MG63 (cell line): ENCODE measurements around the gene SLC17A6. TPM values are rescaled to one million over a fixed set of nuclear protein-coding genes. Genes with fewer than 3 reads are reported as not detected.

Experiments
- DNase-seq: peaks from one replicate; pipeline ENCODE4 v3.0.0-alpha.2; 2020
- H3K27me3 ChIP-seq: fragments of 250-450 bp; sonication (Bioruptor Pico); 2 replicates; pipeline ENCODE4 v1.5.1; 2020; ENCODE audit warnings: mild to moderate bottlenecking, moderate library complexity
- H3K36me3 ChIP-seq: fragments of 250-450 bp; sonication (Bioruptor Pico); 2 replicates; pipeline ENCODE4 v1.5.1; 2020; ENCODE audit warnings: mild to moderate bottlenecking, moderate library complexity
- H3K4me3 ChIP-seq: fragments of 250-450 bp; sonication (Bioruptor Pico); 2 replicates; pipeline ENCODE4 v1.5.1; 2020; ENCODE audit warnings: mild to moderate bottlenecking, moderate library complexity
- H3K9me3 ChIP-seq: fragments of 250-450 bp; sonication (Bioruptor Pico); 2 replicates; pipeline ENCODE4 v1.5.1; 2020; ENCODE audit warnings: mild to moderate bottlenecking, moderate library complexity
- total RNA-seq: library from RNA; depleted of rRNA; stranded (reverse); fragments of >200 nt; shearing (Covaris generic); gene quantifications from 2 replicates; pipeline ENCODE4 v1.2.3, GENCODE V29; 2014; ENCODE audit warnings: low replicate concordance; rRNA removed

Gene SLC17A6
- total RNA-seq, 1 experiment from 2014 or later = not detected

DNA sequence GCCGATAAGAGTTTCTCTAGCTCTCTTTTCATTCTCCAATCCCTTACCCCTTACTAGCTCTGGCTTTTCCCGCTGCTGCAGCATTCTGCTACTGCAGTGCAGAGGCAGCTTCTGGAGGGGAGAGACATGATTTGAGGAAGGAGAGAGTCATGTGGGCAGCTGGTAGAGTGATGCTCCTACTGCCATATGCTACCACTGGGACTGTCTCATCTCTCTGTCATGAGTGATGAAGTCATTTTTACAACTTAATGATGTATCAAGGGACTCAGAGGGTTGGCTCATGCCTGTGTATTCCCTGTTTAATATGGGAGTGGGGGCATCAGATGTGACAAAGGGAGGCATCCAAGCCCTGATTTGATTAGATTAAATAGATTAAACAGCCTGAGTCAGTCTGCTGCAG, 11.3 kb downstream of the SLC17A6 start:
- Histone ChIP-seq H3K27me3 (no peaks in the 10 kb centered on the region), H3K36me3 (no peaks in the 10 kb centered on the region), H3K4me3 (no peak overlapping the region), H3K9me3 (no peaks in the 10 kb centered on the region)
- DNase-seq = no peak

DNA sequence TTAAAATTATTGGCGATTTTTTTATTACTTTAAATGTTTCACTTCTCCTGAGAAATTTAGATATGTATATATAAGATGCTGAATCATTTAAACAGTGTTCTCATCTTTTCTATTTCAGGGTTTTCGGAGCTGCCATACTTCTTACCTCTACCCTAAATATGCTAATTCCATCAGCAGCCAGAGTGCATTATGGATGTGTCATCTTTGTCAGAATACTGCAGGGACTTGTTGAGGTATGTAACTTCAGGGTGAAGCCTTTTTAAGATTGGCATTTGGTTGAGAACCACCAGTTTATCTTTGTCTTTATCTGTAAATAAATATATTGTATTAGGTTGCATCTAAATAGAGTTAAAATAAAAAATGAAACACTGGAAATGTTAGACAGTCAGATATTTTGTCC, 21.1 kb downstream of the SLC17A6 start:
- no peak overlapping the region for H3K4me3 ChIP-seq
- no peaks in the 10 kb centered on the region for H3K9me3 ChIP-seq
- DNase-seq = no peak
- no peaks in the 10 kb centered on the region; the same call in 1 of the 2 replicates for H3K27me3 ChIP-seq
- H3K36me3 ChIP-seq = no peaks in the 10 kb centered on the region

DNA sequence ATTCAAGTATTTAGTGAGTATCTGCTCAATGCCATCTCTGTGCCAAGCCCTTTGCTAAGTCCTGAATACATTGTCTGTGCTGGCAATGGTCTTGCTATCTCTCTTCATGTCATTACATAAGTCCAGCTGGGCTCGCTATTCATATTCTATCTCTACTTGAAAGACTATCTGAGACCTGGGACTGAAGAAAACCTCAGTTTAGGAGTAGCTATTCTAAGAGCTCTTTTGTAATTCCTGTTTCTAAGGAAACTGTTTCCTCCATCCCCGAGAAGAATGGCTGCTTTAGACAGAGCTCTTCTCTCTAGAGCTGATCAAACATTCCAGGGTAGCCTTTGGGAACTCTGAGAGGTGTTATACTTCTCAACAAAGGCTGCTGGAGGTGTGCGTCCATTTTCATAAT, 33.0 kb downstream of the SLC17A6 start:
- no peak overlapping the region for H3K4me3 ChIP-seq
- H3K36me3 ChIP-seq = no peaks in the 10 kb centered on the region
- H3K9me3 ChIP-seq = no peaks in the 10 kb centered on the region
- H3K27me3 ChIP-seq = no peaks in the 10 kb centered on the region
- no peak for DNase-seq

DNA sequence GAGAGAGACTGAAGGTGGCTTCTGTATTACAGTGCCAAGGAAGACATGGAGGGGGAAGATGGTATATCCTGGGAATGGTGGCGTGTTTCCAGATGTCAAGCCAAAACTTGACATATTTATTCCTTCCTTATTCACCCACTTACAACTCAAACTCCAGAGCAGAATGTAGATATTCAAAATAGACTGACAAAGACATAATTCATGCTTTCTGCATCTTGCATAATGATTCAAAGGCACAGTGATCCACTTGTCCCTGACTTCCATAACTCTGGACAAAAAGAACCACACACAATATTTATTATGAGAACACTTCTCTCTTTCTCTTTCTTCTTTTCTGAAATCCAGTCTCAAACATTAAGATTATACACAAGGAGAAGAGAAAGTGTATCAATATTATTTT, 48.9 kb downstream of the SLC17A6 start:
- Histone ChIP-seq H3K4me3 (no peak overlapping the region), H3K36me3 (no peaks in the 10 kb centered on the region), H3K9me3 (no peaks in the 10 kb centered on the region), H3K27me3 (no peaks in the 10 kb centered on the region; the same call in 1 of the 2 replicates)
- DNase-seq = no peak

DNA sequence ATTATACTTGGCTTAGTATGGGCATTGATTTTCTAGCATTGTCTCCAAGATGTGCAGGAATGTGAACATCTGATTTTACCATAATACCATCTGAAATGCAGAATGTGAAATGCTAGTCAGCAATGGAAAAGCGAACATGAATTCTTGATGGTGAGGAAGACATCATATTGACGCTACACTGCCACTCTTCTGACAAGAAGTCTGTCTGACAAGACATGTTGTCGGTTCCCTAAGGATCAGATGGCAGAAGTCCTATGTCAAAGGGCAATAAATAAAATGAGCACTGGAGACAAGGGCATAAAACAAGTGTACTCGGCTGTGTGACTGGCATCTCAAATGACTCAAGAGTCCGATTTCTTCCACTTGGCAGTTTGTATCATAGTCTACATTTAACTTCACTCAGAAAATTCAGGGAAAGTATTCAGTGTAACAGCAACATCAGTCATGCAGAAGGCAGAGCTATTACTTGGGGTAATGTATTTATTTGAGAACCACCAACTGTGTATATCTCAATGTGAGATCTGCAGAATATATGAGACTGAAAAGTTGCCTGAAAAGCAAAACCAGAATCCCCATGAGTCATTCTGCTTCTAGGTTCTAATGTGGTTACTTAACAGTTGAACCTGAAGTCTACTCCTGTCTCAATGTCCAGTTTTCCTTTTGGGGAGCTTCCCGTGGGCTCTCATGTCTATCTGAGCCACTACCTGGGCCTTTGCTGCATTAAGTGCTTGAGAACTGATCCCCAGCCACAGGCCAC, 51.5 kb downstream of the SLC17A6 start:
- Histone ChIP-seq H3K4me3 (no peak overlapping the region), H3K27me3 (no peaks in the 10 kb centered on the region), H3K9me3 (no peaks in the 10 kb centered on the region), H3K36me3 (no peaks in the 10 kb centered on the region)
- DNase-seq = no peak

DNA sequence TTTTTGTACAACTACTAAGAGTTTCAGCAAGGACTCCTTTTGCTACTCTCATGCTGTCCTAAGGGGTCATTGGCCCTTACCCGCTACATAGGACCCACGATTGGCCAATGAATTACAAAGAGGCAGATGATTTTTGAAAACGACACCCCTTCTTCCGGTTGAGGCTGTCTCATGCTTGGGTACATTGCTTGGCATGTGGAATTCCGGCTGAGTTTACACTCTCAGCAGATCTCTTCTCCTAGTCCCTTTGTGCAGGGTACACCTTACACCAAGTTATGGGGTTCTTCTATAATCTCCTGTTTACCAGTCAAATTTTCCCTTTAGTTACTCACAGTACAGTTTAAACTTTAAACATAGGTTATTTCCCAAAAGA, 52.1 kb downstream of the SLC17A6 start:
- Histone ChIP-seq H3K27me3 (no peaks in the 10 kb centered on the region), H3K4me3 (no peak overlapping the region), H3K9me3 (no peaks in the 10 kb centered on the region), H3K36me3 (no peaks in the 10 kb centered on the region)
- no peak for DNase-seq

DNA sequence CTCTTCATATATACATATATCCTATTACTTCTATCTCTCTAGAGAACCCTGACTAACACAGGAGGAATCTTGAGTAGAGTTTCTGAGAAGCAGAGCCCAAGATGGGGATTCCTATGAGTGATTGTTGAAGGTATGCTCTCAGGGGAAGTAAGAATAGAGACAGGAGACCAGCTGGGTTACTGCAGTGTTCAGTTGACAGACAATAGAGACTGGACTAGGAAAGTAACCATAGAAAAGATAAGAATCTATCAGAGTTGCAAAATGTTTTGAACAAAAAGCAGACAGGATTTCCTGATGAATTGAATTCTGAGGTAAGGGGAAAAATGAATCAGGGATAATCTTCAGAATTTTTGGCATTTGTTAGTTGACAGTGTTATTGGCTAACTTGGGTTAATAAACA, 54.4 kb downstream of the SLC17A6 start:
- Histone ChIP-seq H3K9me3 (no peaks in the 10 kb centered on the region), H3K36me3 (no peaks in the 10 kb centered on the region), H3K4me3 (no peak overlapping the region), H3K27me3 (no peaks in the 10 kb centered on the region)
- no peak for DNase-seq

DNA sequence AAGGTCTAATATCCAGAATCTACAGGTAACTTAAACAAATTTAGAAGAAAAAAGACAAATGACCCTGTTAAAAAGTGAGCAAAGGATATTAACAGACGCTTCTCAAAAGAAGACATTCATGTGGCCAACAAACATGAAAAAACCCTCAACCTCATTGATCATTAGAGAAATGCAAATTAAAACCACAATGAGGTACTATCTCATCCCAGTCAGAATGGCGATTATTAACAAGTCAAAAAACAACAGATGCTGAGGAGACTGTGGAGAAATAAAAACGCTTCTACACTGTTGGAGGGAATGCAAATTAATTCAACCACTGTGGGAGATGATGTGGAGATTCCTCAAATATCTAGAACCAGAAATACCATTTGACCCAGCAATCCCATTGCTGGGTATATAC, 67.2 kb downstream of the SLC17A6 start:
- Histone ChIP-seq H3K36me3 (no peaks in the 10 kb centered on the region), H3K9me3 (no peaks in the 10 kb centered on the region), H3K27me3 (no peaks in the 10 kb centered on the region), H3K4me3 (no peak overlapping the region)
- DNase-seq = no peak

DNA sequence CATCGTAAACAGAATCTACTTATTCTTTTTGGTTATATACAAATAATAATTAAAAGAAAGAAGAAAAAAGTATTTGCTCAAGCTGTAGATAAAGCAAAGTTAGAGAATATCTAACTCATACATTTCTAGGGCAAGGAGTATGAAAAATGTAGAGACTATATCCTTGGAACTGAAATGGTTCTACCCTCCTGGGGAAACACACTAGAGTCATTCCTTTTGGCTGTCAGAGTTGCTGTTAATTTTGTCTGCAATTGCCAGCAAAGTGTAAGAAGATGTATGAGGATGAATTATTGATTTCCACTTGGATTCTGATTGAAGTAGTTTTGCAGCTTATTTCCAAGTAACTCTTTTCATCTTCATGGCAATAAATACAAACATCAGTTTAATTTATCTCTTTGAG, 69.1 kb downstream of the SLC17A6 start:
- H3K4me3 ChIP-seq = no peak overlapping the region
- no peak for DNase-seq
- no peaks in the 10 kb centered on the region for H3K27me3 ChIP-seq

DNA sequence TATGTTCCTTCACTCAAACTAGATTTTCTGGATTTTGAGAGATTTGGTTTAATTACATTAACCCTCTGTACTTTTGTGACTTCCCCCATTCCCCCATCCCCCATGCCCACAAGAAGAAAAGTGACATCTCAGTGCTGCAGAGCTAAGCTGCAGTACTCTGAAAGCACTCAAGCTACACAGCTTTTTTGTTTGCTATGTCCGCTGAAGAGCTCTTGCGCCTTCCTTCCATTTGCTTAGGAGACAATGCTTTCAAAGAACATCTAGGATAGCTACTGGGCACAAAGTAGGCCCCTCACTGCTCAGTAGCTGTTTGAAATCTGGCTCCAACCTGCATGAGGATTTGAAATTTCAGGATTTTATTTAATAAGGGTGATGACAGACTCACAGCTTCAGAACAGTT, 69.7 kb downstream of the SLC17A6 start:
- H3K27me3 ChIP-seq = no peaks in the 10 kb centered on the region

More for the DNA sequence above, 69.1 kb downstream of the SLC17A6 start:
- Histone ChIP-seq H3K9me3 (no peaks in the 10 kb centered on the region), H3K36me3 (no peaks in the 10 kb centered on the region)

DNA sequence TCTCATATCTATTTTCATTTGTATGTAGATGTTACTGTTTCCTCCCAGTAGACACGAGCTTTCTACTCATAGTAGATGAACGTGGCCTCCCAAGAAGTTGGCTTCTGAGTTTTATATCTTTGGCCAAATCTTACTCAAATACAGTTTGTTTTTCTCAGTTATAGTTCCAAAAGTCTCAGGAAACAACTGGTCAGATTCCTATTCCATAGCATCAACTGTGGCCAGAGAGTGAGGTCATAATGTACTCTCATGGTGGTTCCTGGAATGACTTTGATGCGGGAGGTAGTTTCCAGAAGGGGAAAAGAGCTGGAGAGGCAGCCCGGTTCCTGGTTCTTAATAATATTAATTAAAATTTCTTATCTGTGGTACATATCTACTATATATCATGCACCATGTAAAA, 77.3 kb downstream of the SLC17A6 start:
- H3K36me3 ChIP-seq = no peaks in the 10 kb centered on the region
- no peaks in the 10 kb centered on the region for H3K27me3 ChIP-seq
- no peak for DNase-seq
- no peaks in the 10 kb centered on the region for H3K9me3 ChIP-seq
- no peak overlapping the region for H3K4me3 ChIP-seq

More for the DNA sequence above, 69.7 kb downstream of the SLC17A6 start:
- no peak for DNase-seq
- Histone ChIP-seq H3K4me3 (no peak overlapping the region), H3K9me3 (no peaks in the 10 kb centered on the region), H3K36me3 (no peaks in the 10 kb centered on the region)

DNA sequence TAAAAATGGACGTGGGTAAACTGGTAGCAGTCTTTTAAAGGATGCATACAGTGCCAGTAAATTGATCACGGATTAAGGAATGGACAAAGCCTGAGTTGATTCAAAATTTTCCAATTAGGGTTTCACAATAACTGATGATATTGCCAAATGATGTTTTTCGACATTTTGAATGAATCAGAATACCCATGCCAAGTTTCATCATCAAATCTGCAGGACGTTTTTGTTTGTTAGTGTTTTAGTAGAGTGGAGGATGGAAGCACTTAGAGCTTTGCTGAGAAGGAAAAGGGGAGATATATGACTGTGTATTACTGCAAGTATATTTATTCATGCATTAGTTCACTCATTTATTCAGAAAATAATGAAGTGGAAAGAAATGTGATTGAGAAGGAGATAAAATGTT, 78.3 kb downstream of the SLC17A6 start:
- DNase-seq = no peak
- no peaks in the 10 kb centered on the region for H3K36me3 ChIP-seq
- no peaks in the 10 kb centered on the region for H3K9me3 ChIP-seq
- no peak overlapping the region for H3K4me3 ChIP-seq
- no peaks in the 10 kb centered on the region for H3K27me3 ChIP-seq

DNA sequence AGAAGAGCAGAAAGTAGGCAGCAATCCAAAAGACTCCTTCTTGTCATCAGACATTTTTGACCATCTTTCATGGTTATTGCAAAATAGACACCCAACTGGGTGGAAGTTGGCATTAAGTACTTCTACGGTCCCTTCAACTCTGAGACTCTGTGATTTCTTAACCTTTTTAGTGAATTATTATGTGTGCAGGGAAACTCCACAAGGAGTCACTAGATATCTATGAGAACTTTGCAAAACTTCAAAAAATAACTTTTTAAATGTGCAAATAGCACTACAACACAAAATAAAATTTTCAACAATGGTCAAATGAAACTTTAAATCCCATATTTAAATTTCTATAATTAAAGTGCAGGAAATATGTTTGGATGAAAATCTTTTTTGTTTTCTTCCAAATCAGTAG, 88.7 kb downstream of the SLC17A6 start:
- no peak overlapping the region for H3K4me3 ChIP-seq
- no peaks in the 10 kb centered on the region for H3K9me3 ChIP-seq
- H3K27me3 ChIP-seq = no peaks in the 10 kb centered on the region
- no peaks in the 10 kb centered on the region for H3K36me3 ChIP-seq
- DNase-seq = no peak

Other genes starting within 250 kb of the SLC17A6 start
- not detected in 2 replicates for gene ANO5, start 145.3 kb upstream of the SLC17A6 start, total RNA-seq